Adrenal gland (tissue), 5 donors: ENCODE measurements around the gene TOP2B.

ENCODE experiments used
- CTCF ChIP-seq, 6 experiments: fragments of 450-650 bp in 4 of 6; fragments of 200-600 bp in 2 of 6; sonication (generic) in 1 of 6; IDR thresholded peaks; 1 replicate in 5 of 6; 2 replicates in 1 of 6; pipeline versions ENCODE4 v1.5.1 to v1.8.0; 2016 to 2021; ENCODE audit warnings: antibody characterized with exemption in 6 of 6, mild to moderate bottlenecking in 2 of 6, moderate library complexity in 1 of 6
- POLR2A ChIP-seq, 2 donors: fragments of 450-650 bp; IDR thresholded peaks; one replicate each; pipeline ENCODE4 v1.6.1; 2017; ENCODE audit warnings: antibody characterized with exemption in 2 of 2, mild to moderate bottlenecking in 2 of 2, moderate library complexity in 1 of 2
- donor health status: DM: no; HTN: no; CAD: no.

DNA sequence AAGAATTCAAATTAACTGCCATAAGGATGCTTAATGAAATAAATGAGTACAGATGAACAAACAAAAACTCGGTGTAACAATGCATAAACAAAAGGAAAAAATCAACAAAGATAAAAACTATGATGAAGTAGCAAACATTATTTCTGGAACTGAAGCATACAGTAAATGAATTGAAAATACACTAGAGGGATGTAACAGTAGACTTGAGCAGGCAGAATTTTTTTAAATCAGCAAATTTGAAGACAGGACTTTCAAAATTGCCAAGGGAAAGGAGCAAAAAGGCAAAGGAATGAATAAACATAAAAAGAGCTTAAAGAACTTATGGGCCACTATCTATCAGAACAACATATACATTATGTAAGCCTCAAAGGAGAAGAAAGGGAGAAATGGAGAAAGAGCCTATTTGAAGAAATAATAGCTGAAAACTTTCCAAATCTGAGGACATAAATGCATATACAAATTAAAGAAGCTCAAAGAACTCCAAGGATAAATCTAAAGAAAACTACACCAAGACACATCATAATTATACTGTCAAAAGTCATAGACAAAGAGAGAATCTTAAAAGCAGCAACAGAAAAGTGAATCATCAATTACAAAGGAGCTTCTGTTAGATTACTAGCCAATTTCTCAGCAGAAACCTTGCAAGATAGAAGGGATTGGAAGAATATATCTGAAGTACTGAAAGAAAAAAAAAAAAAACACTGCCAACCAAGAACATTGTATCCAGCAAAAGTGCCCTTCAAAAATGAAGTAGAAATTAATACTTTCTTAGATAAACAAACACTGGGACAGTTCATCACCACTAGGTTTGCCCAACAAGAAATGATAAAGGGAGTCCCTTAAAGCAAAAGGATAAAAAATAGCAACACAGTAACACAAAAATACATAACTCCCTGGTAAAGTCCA, 15.5 kb downstream of the TOP2B start:
- TF ChIP-seq CTCF (IDR thresholded peaks at IDR 0.05) (no peak), POLR2A (IDR thresholded peaks at IDR 0.05) (no peak)
